HG03025 (cell line): Measurements from ENCODE around the gene CRIP1.

Source experiments
- ATAC-seq: cut with Tn5 transposase; IDR thresholded peaks from one replicate; pipeline ENCODE4 v1.9.1; 2021; ENCODE audit warnings: mild to moderate bottlenecking, moderate library complexity; ENCODE audit not compliant: unreplicated experiment, low FRiP score

CRIP1 gene

DNA sequence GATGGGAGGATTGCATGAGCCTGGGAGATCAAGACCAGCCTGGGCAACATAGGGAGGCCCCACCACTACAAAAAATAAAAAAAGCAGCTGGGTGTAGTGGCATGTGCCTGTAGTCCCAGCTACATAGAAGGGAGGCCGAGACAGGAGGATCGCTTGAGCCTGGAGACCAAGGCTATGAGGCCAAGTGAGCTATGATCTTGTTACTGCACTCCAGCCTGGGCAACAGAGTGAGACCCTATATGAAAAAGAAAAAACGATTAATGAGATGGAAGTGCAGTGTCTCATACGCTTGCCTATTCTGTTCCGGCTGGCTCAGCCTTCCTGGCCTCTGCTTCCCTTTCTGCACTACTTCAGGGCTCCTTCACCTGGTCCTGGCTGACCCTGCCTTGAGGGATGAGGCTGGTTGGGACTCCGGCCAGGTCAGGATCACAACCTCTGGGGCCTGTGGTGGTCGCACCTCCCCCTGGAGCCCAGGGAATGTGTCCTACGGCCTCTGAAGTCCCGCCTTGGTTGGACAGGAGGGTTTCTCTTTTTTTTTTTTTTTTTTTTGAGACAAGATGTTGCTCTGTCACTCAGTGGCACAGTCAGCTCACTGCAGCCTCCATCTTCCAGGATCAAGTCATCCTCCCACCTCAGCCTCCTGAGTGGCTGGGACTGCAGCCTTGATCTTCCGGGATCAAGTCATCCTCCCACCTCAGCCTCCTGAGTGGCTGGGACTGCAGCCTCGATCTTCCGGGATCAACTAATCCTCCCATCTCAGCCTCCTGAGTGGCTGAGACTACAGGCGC is 15.0 kb downstream of the CRIP1 start:
- ATAC-seq = no peak

DNA sequence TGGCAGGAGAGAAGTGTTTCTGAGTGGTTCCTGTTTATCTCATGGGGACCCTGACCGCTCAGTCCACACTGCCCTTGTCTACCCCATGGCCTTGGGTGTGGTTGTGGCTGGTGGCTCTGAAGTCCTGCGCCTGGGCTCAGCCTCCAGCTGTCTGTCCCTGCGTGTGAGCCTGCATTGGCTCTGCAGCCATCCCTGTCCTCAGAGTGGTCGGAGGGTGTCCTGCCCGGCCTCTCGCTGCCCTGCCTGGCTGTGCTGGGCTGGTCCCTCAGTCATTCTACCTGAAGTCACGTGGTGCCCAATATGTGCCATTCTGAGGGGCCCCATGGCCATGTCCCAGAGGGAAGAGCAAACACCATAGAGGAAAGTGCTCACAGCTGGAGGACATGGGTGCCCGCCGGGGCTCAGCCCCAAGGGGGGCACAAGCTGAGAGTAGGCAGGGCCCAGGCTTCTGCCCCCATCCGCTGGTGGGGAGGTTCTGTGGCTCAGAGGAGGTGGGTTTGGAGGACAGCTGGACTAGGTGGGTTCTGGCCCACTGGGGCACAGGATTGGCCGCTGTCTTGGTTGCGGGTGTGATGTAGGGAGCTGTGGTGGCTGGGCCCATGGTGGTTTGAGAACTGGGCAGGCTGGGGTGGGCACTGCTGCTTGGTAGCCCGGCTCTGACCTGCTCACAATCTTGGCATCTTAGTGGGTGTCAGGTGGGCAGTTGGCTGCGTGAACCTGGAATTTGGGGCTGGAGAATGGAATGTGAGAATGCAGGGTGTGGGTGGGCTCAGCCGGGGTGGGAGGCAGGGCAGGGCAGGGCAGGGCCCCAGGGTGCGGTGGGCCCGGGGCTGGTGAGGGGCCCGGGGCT is 16.0 kb downstream of the CRIP1 start:
- no peak for ATAC-seq

DNA sequence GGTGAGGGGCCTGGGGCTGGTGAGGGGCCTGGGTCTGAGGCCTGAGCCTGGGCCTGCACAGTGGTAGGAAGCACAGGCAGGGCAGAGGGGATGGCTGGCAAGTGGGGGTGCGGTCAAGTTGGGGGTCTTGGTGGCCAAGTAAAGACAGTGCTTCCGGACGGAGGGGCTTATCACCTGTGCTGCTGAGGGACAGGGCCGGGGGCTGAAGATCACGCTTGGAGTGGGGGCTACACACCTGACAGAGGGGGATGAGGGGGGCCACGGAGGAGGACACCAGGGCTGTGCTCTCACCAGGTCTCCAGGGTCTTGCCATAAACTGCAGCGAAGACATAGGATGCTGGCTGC is 16.6 kb downstream of the CRIP1 start:
- ATAC-seq = no peak

DNA sequence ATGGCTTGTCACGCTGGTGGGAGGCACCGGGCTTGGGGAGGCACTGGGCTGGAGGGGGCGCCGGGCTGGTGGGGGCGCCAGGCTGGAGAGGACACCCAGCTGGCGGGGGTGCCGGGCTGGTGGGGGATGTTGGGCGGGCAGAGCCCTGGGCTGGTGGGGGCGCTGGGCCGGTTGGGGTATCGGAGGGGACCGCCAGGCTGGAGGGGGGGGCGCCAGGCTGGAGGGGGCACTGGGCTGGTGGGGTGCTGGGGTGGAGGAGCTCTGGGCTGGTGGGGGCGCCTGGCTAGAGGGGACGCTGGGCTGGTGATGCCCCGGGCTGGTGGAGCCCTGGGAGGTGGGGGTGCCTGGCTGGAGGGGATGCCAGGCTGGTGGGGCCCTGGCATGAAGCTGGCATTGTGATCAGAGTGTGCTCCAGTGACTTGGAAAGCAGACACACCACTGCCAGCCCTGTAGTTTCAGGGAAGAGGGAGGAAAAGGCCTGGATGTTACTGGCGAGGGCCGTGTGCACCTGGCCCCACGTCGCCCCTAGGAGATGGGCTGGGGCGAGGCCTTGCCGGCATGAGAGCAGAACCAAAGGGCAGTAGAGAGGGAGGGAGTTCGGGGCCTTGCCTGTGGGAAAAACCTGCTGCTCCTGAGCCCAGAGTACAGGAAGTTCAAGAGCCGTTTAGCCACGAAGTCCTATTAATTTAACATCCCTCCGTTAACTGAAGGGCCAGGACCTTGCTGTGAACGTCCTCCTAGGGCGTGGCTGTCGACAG is 17.4 kb downstream of the CRIP1 start:
- no peak for ATAC-seq

DNA sequence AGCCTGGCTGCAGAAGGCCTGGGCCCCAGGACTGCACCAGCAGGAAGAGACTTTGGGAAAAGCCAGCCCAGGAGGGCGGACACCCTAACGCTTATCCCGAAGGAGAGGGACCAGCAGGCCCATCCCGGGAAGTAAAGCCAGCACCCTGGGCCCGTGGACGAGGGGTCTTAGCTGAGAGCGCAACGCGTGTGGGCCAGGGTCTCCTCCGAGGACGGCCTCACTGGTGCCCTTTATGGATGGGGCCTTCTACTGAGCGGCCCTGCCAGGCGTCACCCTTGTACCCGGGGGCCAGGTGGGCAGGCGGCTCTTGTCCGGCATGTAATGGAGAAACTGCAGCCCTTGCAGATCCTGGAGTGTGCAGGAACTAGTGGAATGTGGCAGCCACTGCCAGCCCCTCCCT is 18.4 kb downstream of the CRIP1 start:
- no peak for ATAC-seq

DNA sequence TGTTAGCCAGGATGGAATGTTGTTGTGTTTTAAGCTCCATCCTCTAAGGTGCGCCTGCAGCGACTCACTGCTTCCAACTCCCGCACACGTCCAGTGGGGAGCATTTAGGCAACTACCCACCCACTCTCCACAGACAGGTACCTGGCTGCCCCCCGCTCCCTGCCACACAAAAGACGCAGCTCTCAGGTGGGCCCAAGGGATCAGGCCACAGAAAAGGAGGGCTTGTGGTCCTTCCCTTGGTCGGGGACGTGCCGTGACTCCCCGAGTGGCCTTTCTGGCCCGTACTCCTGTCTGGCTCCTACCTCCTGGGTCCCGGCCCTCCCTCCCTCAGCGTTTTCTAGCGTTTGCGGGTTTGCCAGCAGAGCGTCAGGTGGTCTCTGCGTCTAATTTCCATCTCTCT is 20.6 kb downstream of the CRIP1 start:
- no peak for ATAC-seq

DNA sequence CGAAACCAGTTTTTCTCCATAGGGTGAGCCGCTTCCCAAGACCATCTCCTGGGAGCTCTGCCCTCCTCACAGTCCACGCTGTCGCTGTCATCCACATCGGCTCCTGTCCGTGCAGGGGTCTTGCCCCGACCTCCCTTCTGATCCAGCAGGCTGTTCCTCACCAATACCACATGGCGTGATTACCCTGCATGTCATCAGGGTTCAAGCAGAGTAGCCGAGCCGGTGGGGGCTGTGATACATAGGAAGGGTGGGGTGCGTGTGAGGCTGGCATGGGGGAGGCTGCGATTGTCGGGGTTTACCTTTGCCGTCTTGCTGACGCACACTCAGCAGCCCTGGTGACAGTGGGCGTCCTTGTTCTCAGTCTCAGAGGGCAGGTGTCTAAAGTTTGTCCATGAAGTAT is 21.4 kb downstream of the CRIP1 start:
- ATAC-seq = no peak

DNA sequence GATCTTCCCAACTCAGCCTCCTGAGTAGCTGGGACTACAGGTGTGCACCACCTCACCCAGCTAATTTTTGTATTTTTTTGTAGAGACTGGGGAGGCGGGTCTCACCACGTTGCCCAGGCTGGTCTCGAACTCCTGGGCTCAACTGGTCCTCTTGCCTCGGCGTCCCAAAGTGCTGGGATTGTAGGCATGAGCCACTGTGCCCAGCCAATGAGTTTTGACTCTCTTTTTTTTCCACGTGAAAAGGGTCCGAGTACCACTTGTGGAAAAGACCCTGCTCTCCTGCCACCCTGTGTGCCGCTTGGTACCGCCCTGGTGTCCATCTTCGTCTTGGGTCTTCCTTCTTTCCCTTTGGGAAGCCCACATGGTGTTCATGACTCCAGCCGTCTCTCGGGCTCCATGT is 21.9 kb downstream of the CRIP1 start:
- no peak for ATAC-seq

DNA sequence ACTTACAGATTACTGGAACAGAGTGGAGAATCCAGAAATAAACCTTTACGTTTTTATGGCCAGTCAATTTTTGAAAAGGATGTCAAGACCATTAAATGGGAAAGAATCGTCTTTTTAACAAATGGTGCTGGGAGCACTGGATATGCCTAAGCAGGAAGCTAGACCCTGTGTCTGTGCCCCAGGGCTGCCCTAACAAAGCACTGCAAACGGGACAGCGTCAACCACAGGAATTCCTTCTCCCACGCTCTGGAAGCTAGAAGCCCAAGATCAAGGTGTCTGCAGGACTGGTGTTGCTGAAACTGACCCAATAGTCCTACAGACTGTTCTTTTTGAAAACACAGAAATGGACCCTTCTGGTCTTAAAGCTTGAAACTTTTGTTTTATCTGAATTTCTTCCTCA is 30.4 kb downstream of the CRIP1 start:
- no peak for ATAC-seq

DNA sequence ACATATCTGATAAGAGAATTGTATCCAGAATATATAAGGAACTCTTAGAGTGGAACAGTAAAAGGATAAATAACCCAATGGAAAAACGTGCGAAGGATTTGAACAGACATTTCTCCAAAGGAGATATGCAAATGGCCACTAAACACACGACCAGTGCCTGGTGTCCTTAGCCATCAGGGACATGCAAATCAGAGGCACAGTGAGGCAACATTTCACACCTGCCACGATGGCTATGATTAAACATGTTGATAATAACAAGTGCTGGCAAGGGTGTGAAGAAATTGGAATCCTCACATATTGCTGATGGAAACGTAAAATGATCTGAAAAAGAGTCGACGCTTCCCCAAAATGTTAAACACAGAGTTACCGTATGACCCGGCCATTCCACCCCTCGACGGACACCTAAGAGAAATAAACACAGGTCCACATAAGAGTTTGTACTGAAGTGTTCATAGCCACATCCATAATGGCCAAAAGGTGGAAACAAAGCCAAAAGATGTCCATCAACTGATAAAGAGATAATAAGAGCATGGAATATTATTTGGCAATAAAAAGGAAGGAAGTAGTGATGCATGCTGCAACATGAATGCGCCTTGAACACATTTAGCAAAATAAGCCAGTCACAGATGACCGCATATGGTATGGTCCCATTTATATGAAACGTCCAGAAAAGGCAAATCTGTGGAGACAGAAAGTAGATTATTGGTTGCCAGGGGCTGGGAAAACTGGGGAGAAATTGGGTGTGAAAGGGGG is 33.4 kb downstream of the CRIP1 start:
- no peak for ATAC-seq

DNA sequence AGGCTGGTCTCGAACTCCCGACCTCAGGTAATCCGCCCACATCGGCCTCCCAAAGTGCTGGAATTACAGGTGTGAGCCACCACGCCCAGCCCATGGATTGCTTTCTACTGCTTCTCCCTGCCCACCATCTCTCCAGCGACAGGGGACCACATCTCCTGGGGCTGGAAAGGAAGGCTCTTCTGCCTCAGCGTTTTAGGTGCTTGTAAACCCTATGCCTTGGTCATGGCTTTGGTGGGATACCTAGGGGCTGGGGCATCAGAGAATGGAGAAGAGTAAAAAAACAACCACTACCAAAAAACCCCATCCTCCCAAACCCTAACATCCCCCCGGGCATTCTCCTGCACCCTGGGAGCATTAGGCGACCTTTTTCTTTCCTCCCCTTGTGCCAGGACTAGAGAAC is 38.6 kb downstream of the CRIP1 start:
- ATAC-seq = no peak

DNA sequence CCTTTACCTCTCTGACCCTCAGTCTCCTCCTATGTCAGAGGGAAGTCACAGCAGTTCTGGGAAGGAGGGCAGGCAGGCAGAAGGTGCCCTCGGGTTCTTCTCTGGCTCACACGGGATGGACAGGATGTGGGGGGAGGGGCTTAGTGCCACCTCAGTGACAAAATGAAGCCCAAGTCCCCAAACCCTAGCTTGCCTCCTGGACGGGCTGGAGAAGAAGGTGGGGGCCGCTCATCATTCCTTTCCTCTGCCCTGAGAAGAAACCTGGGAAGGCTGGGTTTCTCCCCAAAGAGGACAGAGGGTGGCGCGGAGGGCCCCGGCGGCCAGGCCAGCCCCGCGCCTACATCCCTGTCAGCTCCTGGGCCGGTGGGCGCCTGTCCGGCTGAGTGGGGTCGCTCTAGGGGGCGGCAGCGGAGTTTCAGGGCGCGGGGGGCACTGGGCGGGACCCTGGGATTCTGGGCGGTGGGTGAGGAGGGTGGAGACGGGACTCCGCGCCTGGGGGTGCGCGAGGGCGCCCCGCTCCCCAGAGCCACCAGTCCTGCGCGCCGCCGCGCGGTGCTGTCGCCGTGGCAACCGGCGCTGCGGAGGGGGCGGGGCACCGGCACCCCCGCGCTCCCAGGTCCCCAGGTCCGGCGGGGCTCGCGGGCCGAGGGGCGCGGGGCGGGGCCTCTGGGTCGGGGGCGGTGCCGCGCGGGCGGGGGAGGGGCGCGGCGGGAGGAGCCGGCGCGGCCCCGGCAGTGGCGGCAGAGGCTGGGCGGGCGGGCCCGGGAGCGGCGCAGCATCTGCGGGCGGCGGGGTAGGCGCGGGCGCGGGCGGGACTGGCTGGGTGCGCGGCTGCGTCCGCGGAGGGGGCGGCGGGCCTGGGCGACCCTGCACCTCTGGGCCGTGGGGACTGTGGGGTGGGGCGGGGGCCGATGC is 39.4 kb downstream of the CRIP1 start, which contains the start of gene TMEM121:
Gene TMEM121, plus strand, starts transcription at position 723 of the 915 bp plus-strand sequence. CDS start 2,252 bp downstream, outside the sequence.
- no peak for ATAC-seq

DNA sequence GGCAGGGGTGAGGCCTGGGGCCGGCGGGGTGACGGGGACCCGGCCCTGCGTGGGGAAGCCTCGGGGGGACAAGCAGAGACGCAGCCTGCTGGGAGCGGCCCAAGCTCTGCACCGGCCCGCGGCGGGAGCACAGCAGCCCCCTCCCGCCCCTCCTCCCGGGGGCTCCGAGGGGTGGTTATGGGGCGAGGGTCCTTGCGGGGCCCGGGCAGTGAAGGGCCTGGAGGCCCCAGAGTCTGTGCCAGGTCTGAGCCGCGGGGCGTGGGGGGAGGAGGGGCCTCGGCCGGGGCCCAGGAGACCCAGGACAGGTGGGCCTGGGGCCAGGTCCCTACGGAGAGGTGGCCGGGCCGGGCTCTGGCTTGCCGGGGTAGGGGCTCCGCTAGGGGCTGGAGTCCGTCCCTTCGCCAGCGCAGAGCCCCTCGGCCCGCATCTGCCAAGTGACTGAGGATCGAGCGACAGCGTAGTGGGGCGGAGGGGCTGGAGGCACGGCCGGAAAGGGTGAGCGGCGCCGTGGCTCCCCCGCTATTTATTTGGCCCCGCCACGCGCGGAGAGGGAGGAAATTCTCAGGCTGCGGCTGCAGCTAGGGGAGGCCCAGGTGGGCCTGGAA is 40.2 kb downstream of the CRIP1 start:
- ATAC-seq = no peak

DNA sequence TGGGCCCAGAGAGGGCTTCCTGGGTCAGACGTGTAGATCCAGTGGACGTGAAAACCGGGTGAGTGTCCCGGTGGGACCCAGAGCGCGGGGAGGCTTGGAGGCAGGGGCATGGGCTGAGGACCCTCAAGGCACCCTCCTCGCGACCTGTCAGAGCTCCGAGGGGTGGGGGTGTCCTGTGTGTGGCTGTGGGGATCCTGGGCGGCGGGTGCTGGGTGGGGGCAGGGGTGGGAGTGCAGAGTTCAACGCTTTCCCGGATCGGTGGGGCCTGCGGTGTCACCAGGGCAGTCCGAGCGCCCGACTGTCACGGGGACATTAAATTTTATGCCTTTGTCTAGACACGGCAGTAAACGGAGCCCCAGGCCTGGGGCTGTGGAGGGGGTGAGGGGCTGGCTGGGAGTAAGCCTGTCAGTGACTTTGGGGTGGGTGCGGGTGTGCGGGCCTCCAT is 40.7 kb downstream of the CRIP1 start:
- ATAC-seq = no peak

DNA sequence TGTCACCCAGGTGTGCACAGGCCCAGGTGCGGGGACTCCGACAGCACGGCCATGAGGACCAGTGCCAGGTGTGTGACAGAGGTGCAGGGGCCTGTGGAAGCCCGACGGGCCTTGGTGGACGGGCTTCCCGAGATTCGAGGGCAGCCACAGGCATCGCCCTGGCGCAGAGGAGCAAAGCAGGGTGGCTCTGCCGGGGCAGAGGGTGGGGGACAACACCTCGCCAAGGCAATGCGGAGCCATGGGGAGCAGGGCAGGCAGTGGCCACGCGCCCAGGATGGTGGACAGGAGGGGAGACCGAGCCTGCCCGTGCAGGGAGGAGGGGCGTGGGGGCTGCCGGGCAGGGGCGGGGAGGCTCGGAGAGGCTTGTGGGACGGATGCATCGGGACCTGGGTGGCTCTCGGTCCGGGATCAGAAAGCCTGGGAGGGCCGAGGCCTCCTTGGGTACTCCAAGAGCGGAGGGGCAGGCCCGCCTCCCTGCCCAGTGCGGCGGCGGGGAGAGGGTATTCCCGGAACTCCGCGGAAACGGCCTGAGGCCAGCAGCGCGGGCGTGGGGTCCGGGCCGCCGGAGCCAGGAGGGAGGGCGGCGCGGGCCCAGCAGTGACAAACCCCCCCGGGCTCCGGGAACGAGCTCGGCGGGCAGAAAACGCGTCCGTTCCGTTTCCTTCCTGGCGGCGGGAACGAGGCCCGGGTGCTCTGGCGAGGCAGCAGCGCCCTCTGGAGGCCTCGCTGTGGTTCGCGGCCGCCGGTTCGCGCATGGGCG is 41.3 kb downstream of the CRIP1 start:
- no peak for ATAC-seq

DNA sequence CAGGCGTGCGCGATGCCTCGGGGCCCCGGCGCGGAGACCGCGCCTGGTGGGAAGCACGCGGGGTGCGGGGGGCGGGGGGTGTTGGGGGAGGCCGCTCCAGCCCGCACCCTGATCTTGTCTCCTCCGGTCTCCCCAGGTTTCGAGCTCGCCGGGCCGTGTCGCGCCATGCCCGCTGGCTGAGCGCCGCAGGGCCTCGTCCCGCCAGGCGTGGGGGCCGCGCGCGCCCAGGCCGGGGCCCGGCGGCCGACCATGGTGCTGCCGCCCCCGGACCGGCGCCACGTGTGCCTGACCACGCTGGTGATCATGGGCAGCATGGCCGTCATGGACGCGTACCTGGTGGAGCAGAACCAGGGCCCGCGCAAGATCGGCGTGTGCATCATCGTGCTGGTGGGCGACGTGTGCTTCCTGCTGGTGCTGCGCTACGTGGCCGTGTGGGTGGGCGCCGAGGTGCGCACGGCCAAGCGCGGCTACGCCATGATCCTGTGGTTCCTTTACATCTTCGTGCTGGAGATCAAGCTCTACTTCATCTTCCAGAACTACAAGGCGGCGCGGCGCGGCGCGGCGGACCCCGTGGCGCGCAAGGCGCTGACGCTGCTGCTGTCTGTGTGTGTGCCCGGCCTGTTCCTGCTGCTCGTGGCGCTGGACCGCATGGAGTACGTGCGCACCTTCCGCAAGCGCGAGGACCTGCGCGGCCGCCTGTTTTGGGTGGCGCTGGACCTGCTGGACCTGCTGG is 42.1 kb downstream of the CRIP1 start:
- no peak for ATAC-seq

DNA sequence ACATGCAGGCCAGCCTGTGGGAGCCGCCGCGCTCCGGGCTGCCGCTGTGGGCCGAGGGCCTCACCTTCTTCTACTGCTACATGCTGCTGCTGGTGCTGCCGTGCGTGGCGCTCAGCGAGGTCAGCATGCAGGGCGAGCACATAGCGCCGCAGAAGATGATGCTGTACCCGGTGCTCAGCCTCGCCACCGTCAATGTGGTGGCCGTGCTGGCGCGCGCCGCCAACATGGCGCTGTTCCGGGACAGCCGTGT is 42.6 kb downstream of the CRIP1 start:
- no peak for ATAC-seq
